ENCODE results near the gene PDE11A. TPM values are rescaled to one million over a fixed set of nuclear protein-coding genes. Genes with fewer than 3 reads are reported as not detected.

Gene PDE11A
- total and polyA plus RNA-seq, 8 donors: under 0.01 to 0.87 (median 0.40) TPM; not detected in 2

- Histone ChIP-seq H3K36me3 (no peaks in the 10 kb centered on the region), H3K4me1 (peaks cover 0 to 22% (median 16%) of the 10 kb centered on the region in 4 donors), H3K27me3 (no peaks in the 10 kb centered on the region), H3K9me3 (no peaks in the 10 kb centered on the region), H3K27ac (no peak overlapping the region), H3K4me3 (no peak overlapping the region)
- DNase-seq: peak in 1 of 2 donors; percentile 53
- 6 to 15% (median 10%) methylated on average over 1 of the region's 1 CpG for WGBS, 5 donors
- TF ChIP-seq POLR2A (IDR thresholded peaks at IDR 0.05) (no peak), CTCF (IDR thresholded peaks at IDR 0.05) (peak in 5 of 7 experiments; percentile 11 to 46 (median 38)), EP300 (IDR thresholded peaks at IDR 0.05) (no peak)
- intact Hi-C loops (cut with DNase I; ENCODE audit: low total_unique reads): no loop called here
These were observed 37.2 kb upstream of the PDE11A start for GRCh38 chr2:178109813-178110212.

- no peak overlapping the region for H3K4me3 ChIP-seq
- DNase-seq: no peak
- 86 to 90% (median 88%) methylated on average over 21 of the region's 21 CpGs for whole genome bisulfite sequencing, 5 donors
- no peaks in the 10 kb centered on the region for H3K27me3 ChIP-seq
- no peaks in the 10 kb centered on the region for H3K9me3 ChIP-seq
- H3K27ac ChIP-seq: no peak overlapping the region
- H3K4me1 ChIP-seq: peaks cover 0 to 13% (median 9%) of the 10 kb centered on the region in 4 donors
- intact Hi-C loops (cut with DNase I; ENCODE audit: low total_unique reads): no loop called here
- no peak for TF ChIP-seq POLR2A (IDR thresholded peaks at IDR 0.05)
- no peak for TF ChIP-seq CTCF (IDR thresholded peaks at IDR 0.05)
- TF ChIP-seq POLR2AphosphoS5 (IDR thresholded peaks at IDR 0.05): no peak
- TF ChIP-seq EP300 (IDR thresholded peaks at IDR 0.05): no peak
- H3K36me3 ChIP-seq: no peaks in the 10 kb centered on the region
These were observed 35.6 kb upstream of the PDE11A start for GRCh38 chr2:178108176-178108575.

- no peak for DNase-seq
- 16 to 35% (median 28%) methylated on average over 2 of the region's 2 CpGs for WGBS, 5 donors
- TF ChIP-seq CTCF (IDR thresholded peaks at IDR 0.05) (no peak), POLR2AphosphoS5 (IDR thresholded peaks at IDR 0.05) (no peak), EP300 (IDR thresholded peaks at IDR 0.05) (no peak)
- H3K36me3 ChIP-seq: no peaks in the 10 kb centered on the region
- no peak overlapping the region for H3K4me3 ChIP-seq
- peak overlapping the region in 1 of 5 donors; percentile 26 for H3K27ac ChIP-seq
- H3K9me3 ChIP-seq: no peaks in the 10 kb centered on the region
- peaks cover 0 to 4% (median 0%) of the 10 kb centered on the region in 4 donors for H3K4me1 ChIP-seq
- H3K27me3 ChIP-seq: no peaks in the 10 kb centered on the region
- intact Hi-C loops (cut with DNase I; ENCODE audit: low total_unique reads): no loop called here
These were observed 33.5 kb upstream of the PDE11A start for GRCh38 chr2:178106053-178106452.

GRCh38 chr2:178105566-178105965, 33.0 kb upstream of the PDE11A start:
- H3K9me3 ChIP-seq: no peaks in the 10 kb centered on the region
- peaks cover 0 to 4% (median 0%) of the 10 kb centered on the region in 4 donors for H3K4me1 ChIP-seq
- no peak overlapping the region for H3K27ac ChIP-seq
- TF ChIP-seq POLR2A (IDR thresholded peaks at IDR 0.05): no peak
- no peak for TF ChIP-seq EP300 (IDR thresholded peaks at IDR 0.05)
- no peak for TF ChIP-seq POLR2AphosphoS5 (IDR thresholded peaks at IDR 0.05)
- no peak for TF ChIP-seq CTCF (IDR thresholded peaks at IDR 0.05)
- no peak overlapping the region for H3K4me3 ChIP-seq
- DNase-seq: peak in 1 of 2 donors; percentile 46
- H3K27me3 ChIP-seq: no peaks in the 10 kb centered on the region
- intact Hi-C loops (cut with DNase I; ENCODE audit: low total_unique reads): no loop called here
- no peaks in the 10 kb centered on the region for H3K36me3 ChIP-seq
- 49 to 74% (median 59%) methylated on average over 2 of the region's 2 CpGs for WGBS, 5 donors
